CD4-positive, alpha-beta T cell treated with Interleukin-21 for 1 hour (primary cell): ENCODE measurements around the gene OR5B2.
"Not testable (repeated sequence)": the region's sequence is repeated elsewhere in the genome, so short reads cannot be mapped to it uniquely, and the experiment has no call there.

Experiments
- DNase-seq: peaks from one replicate; pipeline ENCODE4 v3.0.0-alpha.2; 2020

Gene OR5B2

DNA sequence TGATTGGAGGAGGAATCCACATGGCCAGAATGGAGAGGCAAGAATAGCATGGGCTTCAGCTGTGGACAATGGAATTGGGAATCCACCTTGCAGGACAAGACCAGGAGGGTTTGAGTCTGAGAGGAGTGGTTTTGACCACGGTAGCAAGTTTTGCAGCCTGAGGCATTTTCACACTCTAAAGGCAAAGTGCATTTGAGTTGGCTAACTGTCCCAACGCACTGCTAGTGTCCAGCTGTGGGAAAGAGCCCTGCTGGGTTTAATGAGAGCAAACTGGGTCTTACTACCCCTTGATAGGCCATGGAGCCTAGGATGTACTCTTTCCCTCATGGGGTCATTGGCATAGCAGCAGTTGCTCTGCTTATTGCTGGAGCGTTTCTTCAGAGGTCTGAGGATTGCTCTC is at the start of gene OR5B2:
Gene OR5B2 (minus strand): TSS at position 101 of the 400 bp plus-strand sequence. CDS start 4,860 bp downstream, outside the sequence.
- no peak for DNase-seq

DNA sequence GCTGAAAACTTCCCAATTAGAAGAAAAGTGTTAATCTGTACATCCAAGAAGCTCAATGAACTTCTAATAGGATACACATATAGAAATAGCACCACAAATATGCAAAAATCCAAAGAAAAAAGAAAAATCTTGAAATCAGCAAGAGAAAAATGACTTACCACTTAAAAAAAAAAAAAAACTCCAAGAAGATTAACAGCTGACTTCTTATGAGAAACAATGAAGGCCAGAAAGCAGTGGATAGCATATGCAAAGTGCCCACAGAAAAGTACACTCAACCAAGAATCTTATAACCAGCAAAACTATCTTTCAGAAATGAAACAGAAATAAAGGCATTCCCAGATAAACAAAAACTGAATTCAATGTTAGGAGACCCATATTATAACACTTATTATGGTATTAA is 44.0 kb upstream of the OR5B2 start:
- no peak for DNase-seq

DNA sequence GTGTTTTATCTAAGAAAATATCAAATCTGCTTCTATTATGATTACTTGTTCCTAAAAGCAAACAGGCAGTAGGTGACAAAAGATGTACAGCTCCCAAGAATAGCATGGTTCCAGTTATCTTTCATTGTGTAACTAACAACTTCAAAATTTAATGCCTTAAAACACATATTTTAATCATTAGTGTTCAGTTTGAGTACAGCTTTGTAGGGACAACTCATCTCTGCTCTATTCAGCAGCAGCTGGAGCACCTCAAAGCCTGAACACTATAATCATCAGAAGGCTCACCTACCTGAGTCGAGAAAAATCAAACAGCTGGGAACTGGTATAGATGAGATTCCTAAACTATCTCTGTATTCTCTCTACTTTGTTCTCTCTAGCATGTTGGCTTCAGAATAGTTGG is 38.4 kb upstream of the OR5B2 start:
- DNase-seq: no peak

DNA sequence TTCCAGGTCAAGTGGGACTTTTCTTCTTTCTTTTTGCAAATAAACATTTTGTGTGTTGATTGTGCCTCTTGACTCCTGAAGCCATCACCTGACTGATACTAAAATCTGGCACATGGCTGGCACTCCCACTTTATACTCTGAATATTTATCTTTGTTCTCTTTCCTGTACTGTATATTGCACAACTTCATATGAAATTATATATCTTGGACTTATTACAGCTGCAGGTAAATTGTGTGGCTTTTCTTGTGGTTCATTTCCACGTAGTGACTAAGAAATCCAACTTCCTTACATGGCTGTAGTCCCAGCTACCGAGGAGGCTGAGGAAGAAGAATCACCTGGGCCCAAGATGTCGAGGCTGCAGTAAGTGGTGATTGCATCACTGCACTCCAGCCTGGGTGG is 37.8 kb upstream of the OR5B2 start:
- no peak for DNase-seq

DNA sequence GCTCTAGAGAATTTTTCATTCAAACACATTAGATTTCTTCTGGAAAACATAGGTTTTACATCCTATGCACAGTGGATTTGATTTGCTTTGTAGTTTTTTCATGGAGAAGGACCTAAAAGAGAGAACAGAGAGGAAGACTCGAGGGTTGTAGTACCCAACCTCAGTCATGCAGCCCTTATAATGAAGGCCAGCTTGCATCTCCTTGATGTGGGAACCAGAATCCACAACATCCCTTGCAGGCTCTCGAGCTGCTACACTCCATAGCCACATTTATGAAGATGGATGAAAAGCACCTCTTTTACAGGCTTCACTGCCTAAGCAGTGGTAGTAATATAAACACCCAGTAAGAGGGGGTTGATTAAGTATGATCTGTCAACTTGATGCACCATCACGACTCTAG is 23.7 kb upstream of the OR5B2 start:
- DNase-seq: no peak

DNA sequence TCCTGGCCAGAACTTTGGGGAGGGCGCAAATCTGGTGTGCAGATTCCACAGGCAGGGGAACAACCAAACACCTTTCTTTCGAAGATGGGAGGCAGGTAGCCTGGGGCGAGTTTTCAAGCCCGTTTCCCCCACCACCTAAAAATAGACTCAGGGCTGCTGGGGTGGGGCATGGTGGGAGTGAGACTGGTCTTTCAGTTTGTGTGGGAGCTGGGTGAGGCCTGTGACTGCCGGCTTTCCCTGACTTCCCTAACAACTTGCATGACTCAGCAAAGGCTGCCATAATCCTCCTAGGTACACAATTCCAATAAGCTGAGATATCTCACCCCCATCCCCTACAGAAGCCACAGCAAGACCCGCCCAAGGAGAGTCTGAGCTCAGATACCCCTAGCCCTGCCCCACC is 18.4 kb upstream of the OR5B2 start:
- no peak for DNase-seq

DNA sequence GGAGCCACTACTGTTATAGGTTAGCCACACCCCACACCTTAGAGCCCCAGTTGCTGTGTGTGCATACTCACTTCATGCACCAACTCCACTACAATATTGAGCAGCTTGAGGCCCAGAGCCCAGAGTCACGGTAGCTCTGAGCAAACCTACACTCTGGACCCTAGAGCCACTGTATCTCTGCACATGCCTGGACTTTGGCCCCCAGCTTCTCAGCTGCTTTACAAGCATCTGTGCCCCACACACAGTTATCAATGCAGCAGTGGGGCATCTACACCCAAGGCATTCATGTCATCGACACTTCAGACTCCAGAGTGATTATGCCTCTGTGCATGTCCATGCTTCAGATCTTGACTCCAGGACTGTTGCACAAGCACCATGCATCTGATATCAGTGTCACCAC is 16.4 kb upstream of the OR5B2 start:
- no peak for DNase-seq

DNA sequence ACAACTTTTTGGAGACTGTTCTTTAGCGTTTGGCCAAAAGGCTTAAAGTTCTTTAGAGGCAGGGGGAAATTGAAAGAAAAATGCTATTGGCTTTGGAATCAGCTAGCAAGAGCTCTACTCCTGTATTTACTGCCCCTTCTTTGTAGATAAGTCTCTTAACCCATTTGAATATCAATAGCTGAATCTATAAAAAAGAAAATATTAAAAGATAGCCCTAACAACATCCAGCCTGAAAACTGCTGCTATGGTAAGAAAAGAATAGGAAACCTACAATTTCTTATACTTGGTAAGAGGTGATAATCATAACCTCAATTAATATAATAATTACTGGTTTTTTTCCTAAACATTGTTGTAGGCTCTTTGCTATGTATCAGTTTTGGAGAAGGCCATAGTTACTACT is 14.2 kb upstream of the OR5B2 start, which contains the start of gene OR5B12:
Gene OR5B12 (minus strand): TSS at position 101 of the 400 bp plus-strand sequence. CDS start 2,085 bp downstream, outside the sequence.
- no peak for DNase-seq

DNA sequence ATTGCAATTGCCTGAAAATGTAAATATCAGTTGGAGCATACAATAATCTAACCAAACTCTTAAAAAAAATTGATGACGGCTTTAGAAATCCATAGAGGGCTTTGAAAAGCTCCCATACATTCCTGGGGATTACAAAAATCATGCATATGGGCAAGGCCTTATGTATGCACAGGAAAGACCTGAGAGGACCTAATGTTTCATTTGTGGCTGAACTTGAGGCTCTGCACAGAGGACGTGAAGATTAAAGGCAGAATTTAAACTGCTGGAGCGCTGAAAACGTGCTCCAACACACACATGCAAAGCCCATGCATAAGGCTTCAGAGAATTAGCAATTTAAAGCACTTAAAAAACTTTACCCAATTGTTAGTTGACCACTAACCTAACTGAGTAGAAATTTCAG is 10.6 kb upstream of the OR5B2 start:
- DNase-seq: no peak

DNA sequence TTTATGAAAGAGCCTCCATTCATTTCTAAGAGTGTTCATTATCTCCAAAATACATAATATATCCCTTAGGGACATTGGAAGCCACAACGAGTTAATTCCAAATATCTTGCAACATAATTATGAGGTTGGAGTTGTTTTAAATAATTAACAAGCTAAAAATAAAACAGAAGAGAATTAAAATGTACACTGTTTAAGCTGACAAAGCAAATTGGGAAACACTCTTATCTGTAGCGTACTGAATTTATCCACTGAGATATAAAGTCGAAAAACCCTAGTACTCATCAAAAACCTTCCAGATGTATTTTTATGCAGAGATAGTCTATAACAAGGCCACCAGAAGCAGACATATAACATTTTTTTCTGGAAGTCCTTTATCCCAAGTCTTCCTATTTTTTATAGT is 6.3 kb upstream of the OR5B2 start:
- DNase-seq: no peak

DNA sequence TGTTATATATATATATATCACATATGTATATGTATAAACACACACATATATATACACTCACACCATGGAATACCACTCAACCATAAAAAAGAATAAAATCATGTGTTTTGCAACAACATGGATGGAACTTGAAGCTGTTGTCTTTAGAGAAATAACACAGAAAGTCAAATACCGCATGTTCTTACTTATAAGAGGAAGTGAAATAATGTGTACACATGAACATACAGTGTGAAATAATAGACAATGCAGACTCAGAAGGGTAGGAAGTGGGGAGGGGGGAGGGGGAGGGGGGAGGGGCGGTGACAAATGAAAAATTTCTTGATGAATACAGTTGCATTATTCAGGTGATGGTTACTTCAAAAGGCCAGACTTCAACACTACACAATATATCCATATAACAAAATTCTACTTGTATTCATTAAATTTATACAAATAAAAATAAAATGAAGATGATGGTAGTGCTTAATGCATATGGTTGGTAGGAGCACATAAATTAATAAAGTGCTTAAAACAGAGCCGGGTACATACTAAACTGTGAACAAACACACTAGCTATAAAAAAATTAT is 5.8 kb upstream of the OR5B2 start:
- DNase-seq: no peak

DNA sequence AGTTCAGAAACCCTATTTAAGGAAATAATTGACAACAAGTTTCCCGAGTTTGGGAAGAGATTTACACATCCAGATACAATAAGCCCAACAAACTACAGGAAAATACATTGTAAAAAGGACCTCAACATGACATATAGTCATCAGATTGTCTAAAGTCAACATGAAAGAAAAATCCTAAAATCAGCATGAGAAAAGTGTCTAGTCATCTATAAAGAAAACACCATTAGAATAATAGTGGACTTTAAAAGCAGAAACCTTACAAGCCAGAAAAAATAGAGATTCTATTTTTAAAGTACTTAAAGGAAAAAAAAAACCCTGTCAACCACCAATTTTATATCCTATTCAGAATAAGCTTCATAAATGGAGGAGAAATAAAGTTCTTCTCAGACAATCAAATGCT is 1.4 kb upstream of the OR5B2 start:
- no peak for DNase-seq

DNA sequence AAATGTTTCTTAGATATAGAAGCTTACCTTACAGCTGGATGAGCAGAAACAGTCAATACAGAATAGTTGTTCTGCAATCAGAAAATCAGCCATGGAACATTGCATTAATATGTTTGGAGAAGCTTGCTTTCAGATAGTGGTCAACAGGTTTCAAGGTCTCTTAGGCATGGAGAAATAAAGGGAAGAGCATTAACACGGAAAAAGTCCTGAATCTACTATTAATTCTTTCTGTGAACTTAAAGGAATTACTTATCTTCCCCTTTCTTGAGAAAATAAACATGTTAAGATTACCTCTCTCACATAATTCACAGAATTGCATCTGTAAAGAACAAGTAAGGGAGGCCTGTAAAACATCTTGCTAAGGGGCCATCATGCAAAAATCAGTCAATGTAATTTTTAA is 21.1 kb downstream of the OR5B2 start, which contains the start of gene OR5B3:
Gene OR5B3 (minus strand): TSS at position 101 of the 400 bp plus-strand sequence. CDS start 3,465 bp downstream, outside the sequence.
- no peak for DNase-seq

DNA sequence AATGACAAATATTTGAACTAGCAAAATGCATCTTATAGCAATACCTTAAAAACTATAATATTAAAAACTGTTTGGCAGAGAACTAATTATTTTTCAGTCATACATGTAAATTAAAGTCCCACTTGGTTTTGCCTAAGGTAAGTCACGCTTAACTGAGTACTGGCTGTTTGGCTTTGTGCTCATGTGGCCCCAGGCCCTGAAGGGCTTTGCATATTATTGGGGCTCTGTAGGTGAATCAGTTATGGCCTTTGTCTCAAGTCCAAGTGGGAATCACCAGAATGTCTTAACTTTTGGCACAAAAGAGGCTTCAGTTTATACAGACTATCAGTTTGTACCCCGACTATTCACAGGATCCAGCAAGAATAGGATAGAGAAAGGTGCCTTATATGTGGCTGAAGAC is 28.3 kb downstream of the OR5B2 start:
- DNase-seq: not testable (repeated sequence)

DNA sequence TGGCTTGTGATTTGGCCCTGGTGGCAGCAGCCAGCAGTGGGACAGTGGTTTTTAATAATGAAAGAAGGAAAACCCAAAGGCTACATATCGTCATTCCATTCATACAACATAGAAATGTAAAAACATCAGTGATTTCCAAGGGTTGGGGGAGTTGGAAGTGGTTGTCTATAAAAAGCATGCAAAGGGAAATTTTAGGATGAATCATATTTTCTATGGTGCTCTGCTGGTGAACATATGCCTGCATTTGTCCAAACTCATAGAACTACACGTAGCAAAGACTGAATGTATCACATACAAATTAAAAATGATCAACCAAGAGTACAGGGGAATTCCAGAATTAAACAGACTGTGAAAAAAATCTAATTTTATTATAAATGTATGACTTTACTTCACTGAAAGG is 32.3 kb downstream of the OR5B2 start:
- DNase-seq: no peak

DNA sequence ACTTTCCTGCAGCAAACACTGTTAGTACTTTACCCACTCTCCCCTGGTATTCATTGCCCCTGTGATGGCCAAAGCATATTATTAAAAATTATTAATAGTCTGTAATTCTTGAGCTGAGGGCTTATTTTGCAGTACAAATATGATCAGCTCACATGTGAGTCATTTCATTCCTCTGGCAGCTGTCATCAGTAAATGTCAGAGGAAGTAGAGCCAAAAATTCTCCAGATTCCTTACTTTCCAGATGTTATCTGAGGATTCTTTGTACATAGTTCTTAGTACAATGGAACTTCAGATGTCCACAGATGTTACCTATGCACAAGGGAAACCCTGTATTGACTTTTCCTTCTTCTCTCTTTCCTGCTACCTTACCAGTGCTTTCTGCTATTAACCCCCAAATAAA is 33.7 kb downstream of the OR5B2 start:
- no peak for DNase-seq

DNA sequence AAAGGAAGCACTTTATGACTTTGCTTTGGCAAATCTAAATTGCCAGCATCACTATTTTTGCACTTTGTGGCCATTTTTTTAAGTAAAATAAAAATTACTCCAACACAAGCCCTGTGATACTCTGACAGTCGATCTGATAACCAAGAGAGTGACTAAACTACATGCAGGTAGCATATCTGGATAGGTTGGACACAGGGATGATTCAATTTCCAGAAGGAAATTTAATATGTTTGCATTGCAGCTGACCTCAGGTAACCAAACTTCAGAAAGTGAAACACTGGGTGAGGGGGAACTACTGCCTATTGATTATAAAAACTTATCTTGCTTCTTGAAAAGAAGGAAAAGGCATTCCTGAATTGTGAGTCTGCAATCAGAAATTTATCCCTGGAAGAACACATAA is 35.2 kb downstream of the OR5B2 start:
- no peak for DNase-seq

DNA sequence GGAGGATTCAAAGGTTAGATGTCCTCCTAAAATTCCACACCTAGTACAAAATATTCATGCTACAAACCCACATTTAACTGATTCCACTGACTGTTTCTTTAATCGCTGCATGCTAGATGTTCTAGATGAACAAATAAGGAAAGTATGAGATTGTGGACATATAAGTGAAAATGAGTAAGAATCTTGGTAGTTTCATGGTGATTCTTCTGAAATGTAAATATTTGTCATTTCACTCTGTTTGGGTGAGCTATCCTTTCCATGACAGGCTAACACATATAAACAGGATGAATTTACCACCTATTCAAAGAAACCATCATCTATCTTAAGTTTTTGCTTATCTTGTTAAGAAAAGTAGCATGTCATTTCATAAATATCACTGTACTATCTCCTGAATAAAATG is 36.0 kb downstream of the OR5B2 start:
- no peak for DNase-seq

DNA sequence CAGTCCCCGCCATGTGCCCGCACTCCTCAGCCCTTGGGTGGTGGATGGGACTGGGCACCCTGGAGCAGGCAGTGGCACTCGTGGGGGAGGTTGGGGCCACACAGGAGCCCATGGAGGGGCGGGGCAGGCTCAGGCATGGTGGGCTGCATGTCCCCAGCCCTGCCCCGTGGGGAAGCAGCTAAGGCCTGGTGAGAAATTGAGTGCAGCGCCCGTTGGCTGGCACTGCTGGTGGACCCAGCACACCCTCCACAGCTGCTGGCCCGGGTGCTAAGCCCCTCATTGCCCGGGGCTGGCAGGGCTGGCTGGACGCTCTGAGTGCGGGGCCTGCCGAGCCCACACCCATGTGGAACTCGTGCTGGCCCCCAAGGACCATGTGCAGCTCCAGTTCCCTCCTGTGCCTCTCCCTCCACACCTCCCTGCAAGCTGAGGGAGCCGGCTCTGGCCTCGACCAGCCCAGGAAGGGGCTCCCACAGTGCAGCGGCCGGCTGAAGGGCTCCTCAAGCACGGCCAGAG is 37.3 kb downstream of the OR5B2 start:
- DNase-seq: no peak
